BE2C (cell line): ENCODE data around the gene TMCO6.
"Not testable (repeated sequence)": the region's sequence is repeated elsewhere in the genome, so short reads cannot be mapped to it uniquely, and the experiment has no call there.

Experiments used
- DNase-seq: peaks from one replicate; pipeline ENCODE4 v3.0.0-alpha.2; 2020
- H3K27me3 ChIP-seq: fragments of 250-450 bp; sonication (Bioruptor Pico); 2 replicates; pipeline ENCODE4 v1.5.1; 2020; ENCODE audit warnings: mild to moderate bottlenecking
- H3K36me3 ChIP-seq: fragments of 250-450 bp; sonication (Bioruptor Pico); 2 replicates; pipeline ENCODE4 v1.5.1; 2020; ENCODE audit warnings: mild to moderate bottlenecking
- H3K4me1 ChIP-seq: fragments of 250-450 bp; sonication (Bioruptor Pico); 2 replicates; pipeline ENCODE4 v1.5.1; 2020
- H3K4me3 ChIP-seq: 2 replicates; pipeline ENCODE4 v1.5.1; 2011; ENCODE audit warnings: low read depth, low read length
- H3K9me3 ChIP-seq: fragments of 250-450 bp; sonication (Bioruptor Pico); 2 replicates; pipeline ENCODE4 v1.5.1; 2020
- TF ChIP-seq, protein P1 (sequence below): IDR thresholded peaks from 2 replicates; pipeline ENCODE4 v1.5.1; 2012; ENCODE audit warnings: mild to moderate bottlenecking, low read depth, low read length

The TMCO6 gene

DNA sequence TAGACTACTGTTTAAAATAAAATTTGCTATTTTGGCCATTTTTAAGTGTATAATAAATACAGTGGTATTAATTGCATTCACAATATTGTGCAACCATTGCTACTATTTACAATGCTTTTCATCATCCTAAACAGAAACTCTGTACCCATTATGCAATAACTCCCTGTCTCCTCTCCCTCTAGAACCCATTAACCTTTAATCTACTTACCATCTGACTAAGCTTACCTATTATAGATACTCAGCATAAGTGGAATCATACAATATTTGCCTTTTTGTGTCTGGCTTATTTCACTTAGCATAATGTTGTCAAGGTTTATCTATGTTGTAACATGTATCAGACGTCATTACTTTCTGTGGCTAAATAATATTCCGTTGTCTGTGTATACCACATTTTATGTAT lies 32.2 kb upstream of the TMCO6 start:
- Histone ChIP-seq H3K36me3 (no peaks in the 10 kb centered on the region), H3K27me3 (no peaks in the 10 kb centered on the region), H3K9me3 (no peaks in the 10 kb centered on the region), H3K4me1 (no peaks in the 10 kb centered on the region), H3K4me3 (no peak overlapping the region)
- DNase-seq, result no peak
- TF ChIP-seq, protein P1, sequence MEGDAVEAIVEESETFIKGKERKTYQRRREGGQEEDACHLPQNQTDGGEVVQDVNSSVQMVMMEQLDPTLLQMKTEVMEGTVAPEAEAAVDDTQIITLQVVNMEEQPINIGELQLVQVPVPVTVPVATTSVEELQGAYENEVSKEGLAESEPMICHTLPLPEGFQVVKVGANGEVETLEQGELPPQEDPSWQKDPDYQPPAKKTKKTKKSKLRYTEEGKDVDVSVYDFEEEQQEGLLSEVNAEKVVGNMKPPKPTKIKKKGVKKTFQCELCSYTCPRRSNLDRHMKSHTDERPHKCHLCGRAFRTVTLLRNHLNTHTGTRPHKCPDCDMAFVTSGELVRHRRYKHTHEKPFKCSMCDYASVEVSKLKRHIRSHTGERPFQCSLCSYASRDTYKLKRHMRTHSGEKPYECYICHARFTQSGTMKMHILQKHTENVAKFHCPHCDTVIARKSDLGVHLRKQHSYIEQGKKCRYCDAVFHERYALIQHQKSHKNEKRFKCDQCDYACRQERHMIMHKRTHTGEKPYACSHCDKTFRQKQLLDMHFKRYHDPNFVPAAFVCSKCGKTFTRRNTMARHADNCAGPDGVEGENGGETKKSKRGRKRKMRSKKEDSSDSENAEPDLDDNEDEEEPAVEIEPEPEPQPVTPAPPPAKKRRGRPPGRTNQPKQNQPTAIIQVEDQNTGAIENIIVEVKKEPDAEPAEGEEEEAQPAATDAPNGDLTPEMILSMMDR, result no peak

DNA sequence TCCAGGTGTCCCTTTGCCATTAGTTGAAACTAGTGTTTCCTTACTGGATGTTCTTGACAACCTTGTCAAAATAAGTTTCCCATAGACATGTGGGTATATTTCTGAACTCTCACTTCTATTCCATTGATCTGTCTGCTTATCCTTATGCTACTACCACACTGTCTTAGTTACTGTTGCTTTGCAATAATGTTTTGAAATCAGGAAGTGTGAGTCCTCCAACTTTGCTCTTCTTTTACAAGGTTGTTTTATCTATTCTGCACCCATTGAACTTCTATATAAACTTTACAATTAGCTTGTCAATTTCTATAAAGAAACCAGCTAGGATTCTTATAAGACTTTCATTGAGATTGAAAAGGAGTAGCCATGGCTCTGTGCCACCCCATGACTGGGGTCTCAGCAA lies 30.5 kb upstream of the TMCO6 start:
- TF ChIP-seq, protein P1, result no peak
- no peak for DNase-seq

DNA sequence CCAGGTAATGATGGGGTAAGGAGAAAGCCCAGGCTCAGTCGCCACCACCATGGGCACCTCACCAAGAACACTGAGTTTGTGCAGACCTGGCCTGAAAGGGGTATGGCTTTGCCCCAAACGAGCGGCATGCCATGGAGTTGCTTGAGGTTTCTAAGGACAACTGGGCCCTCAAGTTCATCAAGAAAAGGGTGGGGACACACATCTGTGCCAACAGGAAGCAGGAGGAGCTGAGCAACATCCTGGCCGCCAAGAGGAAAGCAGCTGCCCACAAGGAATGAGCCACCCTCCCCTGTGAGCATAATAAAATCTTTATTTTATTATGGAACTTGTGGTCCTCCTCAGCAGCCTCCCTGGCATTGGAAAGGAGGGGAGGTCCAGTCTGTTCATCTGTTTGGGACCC lies 30.1 kb upstream of the TMCO6 start:
- Histone ChIP-seq H3K9me3 (no peaks in the 10 kb centered on the region), H3K27me3 (no peaks in the 10 kb centered on the region), H3K36me3 (no peaks in the 10 kb centered on the region), H3K4me1 (no peaks in the 10 kb centered on the region), H3K4me3 (no peak overlapping the region)
- TF ChIP-seq, protein P1, result no peak
- DNase-seq, result no peak

More for the DNA sequence above, 30.5 kb upstream of the TMCO6 start:
- no peak overlapping the region for H3K4me3 ChIP-seq
- H3K9me3 ChIP-seq, result no peaks in the 10 kb centered on the region
- H3K36me3 ChIP-seq, result no peaks in the 10 kb centered on the region
- no peaks in the 10 kb centered on the region for H3K27me3 ChIP-seq
- no peaks in the 10 kb centered on the region for H3K4me1 ChIP-seq

DNA sequence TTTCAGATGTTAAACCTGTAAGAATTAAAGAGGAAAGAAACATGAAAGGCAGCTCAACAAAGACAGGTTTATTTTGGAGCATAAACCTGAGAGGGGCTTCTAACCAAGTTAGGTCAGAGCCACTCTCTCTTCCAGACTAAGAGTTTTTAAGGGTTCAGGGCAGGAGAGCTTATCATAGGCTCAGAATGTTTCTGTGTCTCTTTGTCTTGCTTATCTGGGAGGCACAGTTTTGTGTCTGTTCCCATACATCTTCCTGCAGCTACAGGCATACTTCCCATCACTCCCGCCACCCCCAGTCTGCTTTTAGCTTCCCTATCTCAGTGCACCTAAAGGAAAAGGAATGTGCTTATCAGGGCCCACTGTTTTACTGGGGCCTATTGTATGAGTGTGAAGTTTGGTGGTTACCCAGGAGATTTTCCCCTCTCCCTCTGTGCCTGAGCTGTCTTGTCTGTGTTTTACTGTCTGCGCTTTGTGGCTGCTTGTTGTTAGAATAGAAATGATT lies 28.2 kb upstream of the TMCO6 start:
- no peaks in the 10 kb centered on the region for H3K9me3 ChIP-seq
- H3K4me1 ChIP-seq, result no peaks in the 10 kb centered on the region
- TF ChIP-seq, protein P1, result no peak

DNA sequence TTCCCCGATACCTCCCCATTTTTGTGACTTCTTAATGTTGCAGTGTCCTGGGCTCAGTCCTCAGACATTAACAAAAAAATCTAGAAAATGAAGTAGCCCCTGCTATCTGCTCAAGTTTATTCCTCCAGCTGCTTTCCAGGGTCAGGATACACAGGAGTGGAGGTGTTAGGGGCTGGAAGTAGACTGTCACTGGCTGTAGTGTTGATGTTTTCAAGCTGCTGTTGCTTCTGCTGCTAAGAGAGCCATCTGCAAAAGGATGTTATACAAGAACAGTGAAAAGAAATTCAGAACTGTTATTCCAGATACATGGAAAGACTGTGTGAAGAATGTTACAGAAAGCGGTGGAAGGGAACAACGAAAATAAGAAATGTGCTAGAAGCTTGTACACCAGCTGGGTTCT lies 16.9 kb upstream of the TMCO6 start:
- H3K9me3 ChIP-seq, result no peaks in the 10 kb centered on the region; the same call in 1 of the 2 replicates
- H3K27me3 ChIP-seq, result no peaks in the 10 kb centered on the region
- no peaks in the 10 kb centered on the region for H3K4me1 ChIP-seq
- TF ChIP-seq, protein P1, result no peak
- no peak for DNase-seq
- H3K36me3 ChIP-seq, result no peaks in the 10 kb centered on the region
- H3K4me3 ChIP-seq, result no peak overlapping the region

More for the DNA sequence above, 28.2 kb upstream of the TMCO6 start:
- Histone ChIP-seq H3K36me3 (no peaks in the 10 kb centered on the region), H3K4me3 (no peak overlapping the region), H3K27me3 (no peaks in the 10 kb centered on the region)
- no peak for DNase-seq

DNA sequence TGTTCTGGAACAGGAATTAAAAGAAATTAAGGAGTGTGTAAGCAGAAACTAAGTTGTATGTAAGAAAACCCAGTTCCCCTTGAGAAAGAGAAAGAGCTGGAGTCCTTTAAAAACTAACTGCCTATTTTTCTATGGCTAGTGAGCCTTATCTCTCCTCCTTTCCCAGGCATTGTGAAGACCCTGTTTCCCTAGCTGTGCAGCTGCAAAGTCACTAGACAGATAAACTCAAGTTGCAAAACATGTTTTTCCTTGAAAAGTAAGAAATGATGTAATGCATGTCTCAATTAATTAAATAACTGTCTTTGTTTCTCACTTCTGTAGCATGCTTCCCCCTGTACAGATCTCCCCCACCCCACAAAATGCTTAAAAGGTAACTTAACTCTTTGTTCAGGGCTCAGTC lies 16.2 kb upstream of the TMCO6 start:
- not testable (repeated sequence) for H3K4me3 ChIP-seq, H3K36me3 ChIP-seq, H3K4me1 ChIP-seq, H3K27me3 ChIP-seq, DNase-seq, H3K9me3 ChIP-seq

DNA sequence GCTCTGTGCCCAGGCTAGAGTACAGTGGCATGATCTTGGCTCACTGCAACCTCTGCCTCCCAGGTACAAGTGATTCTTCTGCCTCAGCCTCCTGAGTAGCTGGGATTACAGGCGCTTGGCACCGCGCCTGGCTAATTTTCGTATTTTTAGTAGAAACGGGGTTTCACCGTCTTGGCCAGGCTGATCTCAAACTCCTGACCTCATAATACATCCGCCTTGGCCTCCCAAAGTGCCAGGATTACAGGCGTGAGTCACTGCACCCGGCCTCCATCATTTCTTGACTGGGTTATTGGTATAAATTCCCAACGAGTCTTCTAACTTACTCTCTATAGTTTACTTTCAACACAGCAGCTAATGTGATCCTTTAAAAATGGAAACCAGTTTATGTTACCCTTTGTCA lies 14.4 kb upstream of the TMCO6 start:
- not testable (repeated sequence) for H3K4me1 ChIP-seq, DNase-seq, H3K36me3 ChIP-seq, H3K9me3 ChIP-seq, H3K4me3 ChIP-seq, H3K27me3 ChIP-seq
